NCI-H187 treated with DMSO at 0.1 percent for 48 hours (cell line): ENCODE results near the gene AP2M1.
A peak's percentile ranks its signal among the peaks of the same experiment; 100 is the strongest.
"Not testable (repeated sequence)": the region's sequence is repeated elsewhere in the genome, so short reads cannot be mapped to it uniquely, and the experiment has no call there.

Experiments
- DNase-seq: peaks from one replicate; lab custom pipeline; 2025; lab: John Stamatoyannopoulos, UW

The AP2M1 gene

DNA sequence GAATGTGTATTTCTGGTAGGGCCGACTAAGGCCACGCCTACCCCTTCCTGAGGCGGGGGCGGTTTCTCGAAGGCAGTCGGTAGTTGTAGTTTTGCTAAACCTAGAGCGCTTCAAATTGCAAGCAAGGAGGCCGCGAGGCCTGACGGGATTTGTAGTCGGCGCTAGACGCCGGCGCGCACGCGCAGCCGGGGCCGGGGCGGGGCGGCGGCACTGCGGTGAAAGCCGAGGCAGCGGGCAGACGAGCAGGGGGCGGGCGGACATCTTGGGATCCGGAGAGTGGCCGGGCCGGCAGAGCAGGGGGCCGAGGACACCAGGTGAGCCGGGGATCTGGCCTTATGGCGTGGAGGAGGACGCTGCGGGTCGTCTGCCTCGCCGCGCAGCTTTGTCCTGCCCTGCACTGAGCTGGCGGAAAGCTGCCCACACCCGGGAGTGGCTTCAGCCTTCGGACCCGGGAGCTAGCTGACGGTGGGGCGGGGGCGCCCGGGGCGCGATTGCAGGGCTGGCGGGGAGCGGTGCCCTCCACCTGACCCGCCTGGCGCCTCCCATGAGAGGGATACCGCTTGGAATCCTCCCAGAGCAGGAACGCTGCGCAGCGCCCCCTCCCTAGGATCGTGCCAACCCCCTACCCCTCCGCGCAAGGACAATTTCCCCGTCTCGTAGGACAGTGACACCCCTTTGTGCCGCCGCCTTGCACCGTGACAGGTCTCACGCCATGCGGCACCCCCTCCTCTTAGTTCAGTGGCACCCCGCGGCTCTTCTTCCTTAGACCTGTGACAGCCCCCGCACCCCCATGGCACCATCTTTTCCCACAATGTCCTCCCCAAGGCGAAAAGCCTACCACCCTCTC is at the start of gene AP2M1:
TSS of gene AP2M1 (plus strand) at position 210 of the 847 bp plus-strand sequence. CDS start 2,139 bp downstream, outside the sequence.
- DNase-seq = peak; percentile 84

DNA sequence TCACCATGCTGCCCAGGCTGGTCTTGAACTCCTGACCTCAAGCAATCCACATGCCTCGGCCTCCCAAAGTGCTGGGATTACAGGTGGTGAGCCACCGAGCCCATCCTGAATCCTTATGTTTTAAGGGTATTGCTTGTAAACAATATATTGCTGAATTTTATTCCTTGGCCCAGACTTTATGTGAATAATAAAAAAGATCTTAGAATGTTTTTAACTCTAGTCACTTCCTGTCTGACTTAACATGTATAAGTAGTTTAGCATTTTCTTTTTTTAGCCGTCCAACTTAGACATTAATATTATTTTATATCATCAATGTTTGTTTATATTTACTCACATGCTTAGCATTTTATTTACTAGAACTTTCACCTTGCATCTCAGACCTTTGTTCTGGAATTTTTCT is 48.6 kb upstream of the AP2M1 start:
- no peak for DNase-seq

DNA sequence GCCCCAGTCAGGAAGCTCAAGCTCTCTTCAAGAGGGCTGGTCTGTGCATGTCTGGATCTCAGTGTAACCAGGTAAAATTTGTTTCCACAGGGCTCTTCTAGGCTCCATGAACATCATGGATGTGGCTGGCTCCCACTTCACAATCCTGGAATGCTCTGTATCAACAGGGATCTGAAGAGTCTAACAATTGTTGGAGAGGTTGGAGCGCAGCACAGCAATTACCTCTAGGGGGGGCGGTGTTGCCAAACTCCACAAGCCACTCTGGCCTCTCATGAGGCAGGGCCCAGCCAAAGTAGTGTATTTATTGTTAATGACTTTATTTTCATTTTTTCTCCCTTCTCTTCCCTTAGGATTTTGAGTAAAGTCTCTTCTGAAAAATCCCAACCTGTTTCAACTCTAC is 45.6 kb upstream of the AP2M1 start:
- DNase-seq = no peak

DNA sequence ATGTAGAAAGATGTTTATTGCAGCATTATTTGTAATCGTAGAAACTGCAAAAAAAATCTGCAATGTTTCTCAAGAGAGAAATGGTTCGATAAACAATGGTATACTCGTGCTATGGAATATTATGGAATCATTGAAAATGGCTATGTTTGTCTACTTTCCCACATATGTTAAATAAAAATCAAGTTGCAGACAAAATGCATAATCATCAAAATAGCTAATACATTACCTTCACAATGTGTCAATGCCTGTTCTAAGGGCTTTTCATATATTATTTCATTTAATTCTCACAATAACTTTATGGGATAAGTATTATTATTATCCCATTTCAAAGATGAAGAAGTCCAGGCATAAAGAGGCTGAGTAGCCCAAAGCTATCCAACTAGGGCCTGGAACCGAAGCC is 41.7 kb upstream of the AP2M1 start:
- no peak for DNase-seq

GRCh38 chr3:184133840-184134745 is 40.6 kb upstream of the AP2M1 start:
- no peak for DNase-seq

DNA sequence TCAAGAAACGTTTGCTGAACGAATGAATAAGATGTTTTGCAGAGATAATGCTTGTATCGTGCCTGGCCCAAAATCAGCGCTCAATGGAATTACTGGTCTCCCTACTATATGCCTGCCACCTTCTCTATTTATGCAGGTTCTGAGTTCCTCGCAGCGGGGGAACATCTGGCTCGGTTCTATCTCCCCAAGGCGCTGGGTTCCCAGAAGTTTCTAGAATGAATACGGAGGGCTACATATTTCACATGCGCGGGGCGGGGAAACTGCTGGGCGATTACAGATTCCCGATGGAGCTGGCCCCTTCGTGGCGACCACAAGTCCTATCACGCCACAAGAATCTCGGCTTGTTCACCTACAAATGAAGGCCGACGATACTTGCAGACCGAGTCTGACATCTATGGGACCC is 39.9 kb upstream of the AP2M1 start:
- DNase-seq = no peak

GRCh38 chr3:184135149-184135910 is 39.3 kb upstream of the AP2M1 start, which contains the start of gene EIF2B5:
EIF2B5 (plus strand) TSS chr3:184135358; CDS start chr3:184135386, 28 bp downstream.
- DNase-seq = peak; percentile 79

DNA sequence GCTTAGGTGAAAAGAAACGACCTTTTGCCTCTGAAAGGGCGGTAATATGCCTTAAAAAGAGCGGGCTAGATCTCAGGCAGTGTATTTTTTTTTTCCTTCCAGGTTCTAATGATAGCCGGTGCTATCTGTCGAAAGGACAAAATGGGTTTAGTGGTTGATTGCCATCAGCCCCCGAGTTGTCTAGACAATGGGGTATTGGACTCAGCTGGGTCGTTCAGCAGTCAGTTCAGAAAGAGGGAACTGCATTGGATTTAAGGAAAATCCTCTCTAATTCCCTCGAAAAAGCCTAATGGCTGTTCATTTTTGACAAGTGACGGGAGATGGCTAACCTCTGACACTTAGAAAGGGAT is 38.8 kb upstream of the AP2M1 start:
- DNase-seq = no peak

DNA sequence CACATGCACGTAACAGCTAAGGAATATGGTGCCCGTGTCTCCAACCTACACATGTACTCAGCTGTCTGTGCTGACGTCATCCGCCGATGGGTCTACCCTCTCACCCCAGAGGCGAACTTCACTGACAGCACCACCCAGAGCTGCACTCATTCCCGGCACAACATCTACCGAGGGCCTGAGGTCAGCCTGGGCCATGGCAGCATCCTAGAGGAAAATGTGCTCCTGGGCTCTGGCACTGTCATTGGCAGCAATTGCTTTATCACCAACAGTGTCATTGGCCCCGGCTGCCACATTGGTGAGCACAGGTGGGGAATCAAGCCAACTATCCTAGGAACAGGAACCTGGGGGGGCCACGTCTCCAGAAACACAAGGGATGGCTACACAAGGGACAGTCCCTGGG is 34.2 kb upstream of the AP2M1 start:
- no peak for DNase-seq

GRCh38 chr3:184142199-184142598 is 32.5 kb upstream of the AP2M1 start:
- DNase-seq = no peak

DNA sequence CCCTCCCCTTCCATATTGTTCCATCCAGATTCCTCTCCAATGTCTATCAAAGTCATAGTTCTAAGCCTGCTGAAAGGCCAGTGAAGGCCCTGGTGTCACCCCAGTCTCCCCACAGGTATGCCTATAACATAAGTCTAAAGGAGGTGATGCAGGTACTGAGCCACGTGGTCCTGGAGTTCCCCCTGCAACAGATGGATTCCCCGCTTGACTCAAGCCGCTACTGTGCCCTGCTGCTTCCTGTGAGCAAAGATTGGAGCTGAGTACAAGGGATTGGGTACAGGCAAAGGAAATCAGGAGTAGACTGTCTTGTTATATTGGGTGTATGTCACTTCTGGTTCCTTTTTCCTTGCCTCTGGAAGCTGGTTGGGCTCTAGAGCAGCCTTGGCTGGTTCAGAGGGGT is 31.3 kb upstream of the AP2M1 start:
- no peak for DNase-seq

- no peak for DNase-seq
Observed at GRCh38 chr3:184144505-184144904, 30.1 kb upstream of the AP2M1 start.

- no peak for DNase-seq
Observed at GRCh38 chr3:184145111-184145524, 29.5 kb upstream of the AP2M1 start.

DNA sequence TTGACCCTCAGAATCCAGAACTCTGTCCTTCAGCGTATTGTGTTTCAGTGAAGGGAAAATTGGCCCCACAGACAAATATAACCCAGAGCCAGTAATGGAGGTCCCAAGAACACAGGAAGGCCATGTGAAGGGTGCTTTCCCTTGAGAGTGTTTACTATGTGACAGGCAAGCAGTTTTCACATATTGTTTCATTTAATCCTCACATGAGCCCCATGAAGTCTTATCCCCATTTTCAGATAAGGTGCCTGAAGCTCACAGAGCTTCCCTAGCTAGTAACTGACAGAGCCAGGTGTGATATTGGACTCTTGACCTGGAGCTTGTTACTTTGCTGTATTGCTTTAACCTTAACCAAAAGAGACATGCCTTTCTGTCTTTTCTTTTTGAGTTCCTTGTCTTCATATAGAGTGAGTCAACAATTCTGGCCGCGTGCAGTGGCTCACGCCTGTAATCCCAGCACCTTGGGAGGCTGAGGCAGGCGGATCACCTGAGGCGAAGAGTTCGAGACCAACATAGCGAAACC is 28.8 kb upstream of the AP2M1 start:
- no peak for DNase-seq

GRCh38 chr3:184148076-184148475 is 26.6 kb upstream of the AP2M1 start:
- no peak for DNase-seq

DNA sequence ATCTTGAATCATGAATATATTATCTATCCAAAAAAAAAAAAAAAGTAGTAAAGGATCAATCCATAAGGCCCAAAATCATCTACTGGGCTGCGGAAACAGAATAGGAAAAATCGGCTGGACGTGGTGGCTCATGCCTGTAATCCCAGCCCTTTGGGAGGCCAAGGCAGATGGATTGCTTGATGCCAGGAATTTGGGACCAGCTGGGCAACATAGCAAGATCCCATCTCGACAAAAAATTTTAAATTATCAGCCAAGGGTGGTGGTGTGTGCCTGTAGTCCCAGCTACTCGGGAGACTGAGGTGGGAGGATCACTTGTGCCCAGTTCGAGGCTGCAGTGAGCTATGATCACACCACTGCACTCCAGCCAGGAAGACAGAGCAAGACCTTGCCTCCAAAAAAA is 25.5 kb upstream of the AP2M1 start:
- no peak for DNase-seq

GRCh38 chr3:184149770-184150169 is 24.9 kb upstream of the AP2M1 start:
- DNase-seq = not testable (repeated sequence)

DNA sequence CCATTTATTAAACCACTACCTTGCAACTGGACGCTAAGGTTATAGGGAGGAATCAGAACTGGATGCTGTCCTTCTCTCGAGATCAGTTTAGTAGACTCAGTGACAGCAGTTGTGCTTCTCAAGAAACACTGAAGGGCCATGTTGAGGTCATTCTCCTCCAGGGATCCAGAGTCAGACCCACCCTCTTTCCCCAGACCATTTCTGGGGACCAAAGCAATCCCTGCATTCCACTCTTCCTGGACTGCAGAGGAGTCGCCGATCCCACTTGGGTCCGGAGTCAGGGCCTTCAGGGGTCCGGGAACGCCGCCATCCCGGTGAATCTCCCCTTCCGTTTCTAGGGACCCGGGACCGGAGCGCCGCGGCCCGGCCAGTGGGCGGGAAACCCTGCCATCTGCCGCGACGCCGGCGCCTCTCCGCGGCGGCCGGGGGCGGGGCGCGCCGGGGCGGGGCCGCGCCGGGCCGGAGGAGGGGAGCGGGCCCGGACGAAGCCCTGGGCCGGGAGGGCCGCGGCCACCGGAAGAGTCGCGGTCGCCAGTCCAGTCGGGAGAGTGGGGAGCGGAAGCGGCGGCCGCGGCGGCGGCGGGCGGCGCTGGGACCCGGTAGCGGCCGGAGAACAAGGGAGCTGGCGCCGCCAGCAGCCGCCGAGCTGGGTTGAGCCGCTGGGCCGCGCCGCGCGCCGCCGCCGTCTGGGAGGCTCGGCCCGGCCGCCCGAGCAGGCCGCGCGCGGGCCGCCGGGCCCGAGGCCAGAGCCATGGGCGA is 19.6 kb upstream of the AP2M1 start, which contains the start of gene DVL3:
TSS of gene DVL3 (plus strand) at position 493 of the 759 bp plus-strand sequence. CDS start at position 752, 259 bp downstream.
- no peak for DNase-seq

GRCh38 chr3:184155644-184156521 is 18.8 kb upstream of the AP2M1 start:
- DNase-seq = no peak

DNA sequence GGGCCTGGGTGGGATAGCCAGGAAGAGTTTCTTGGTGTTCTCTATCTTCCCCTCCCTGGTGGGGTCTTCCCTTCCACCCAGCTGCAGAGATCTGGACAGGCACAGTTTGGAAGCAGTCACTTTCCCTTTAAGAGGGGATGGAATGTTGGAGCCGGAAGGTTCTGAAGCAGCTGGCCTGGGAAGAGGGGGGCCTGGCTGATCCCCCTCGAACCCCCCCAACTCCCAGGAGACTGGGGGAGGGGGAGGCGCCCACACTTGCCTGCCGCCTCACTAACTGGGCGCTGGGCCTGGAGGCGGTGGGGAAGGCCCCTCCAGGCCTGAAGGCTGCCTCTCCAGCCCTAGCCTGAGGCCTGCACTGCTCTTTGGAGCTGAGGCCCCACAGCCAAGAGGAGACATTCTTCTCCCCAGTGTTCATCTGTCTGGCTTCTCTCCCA is 18.1 kb upstream of the AP2M1 start:
- DNase-seq = no peak
